Endothelial cell of umbilical vein (primary cell): ENCODE results near the gene PIN1.

Experiments
- EZH2 ChIP-seq: IDR thresholded peaks from 2 replicates; pipeline ENCODE4 v1.6.1; 2012; ENCODE audit warnings: borderline replicate concordance, low read depth, mild to moderate bottlenecking, moderate library complexity, low read length, inconsistent platforms; ENCODE audit not compliant: severe bottlenecking
- FOS ChIP-seq: IDR thresholded peaks from 2 replicates; pipeline ENCODE4 v1.6.1; 2011; ENCODE audit warnings: mild to moderate bottlenecking, low read length, moderate library complexity, borderline replicate concordance; ENCODE audit not compliant: insufficient read depth
- MYC ChIP-seq: IDR thresholded peaks from one replicate; pipeline ENCODE4 v1.6.1; 2011; ENCODE audit warnings: mild to moderate bottlenecking, low read depth, low read length
- POLR2A ChIP-seq: IDR thresholded peaks from 2 replicates; pipeline ENCODE4 v1.6.1; 2012; ENCODE audit warnings: low read depth, mild to moderate bottlenecking, control low read depth, low read length
- POLR2AphosphoS5 ChIP-seq: IDR thresholded peaks from 2 replicates; pipeline ENCODE4 v1.6.1; 2012; ENCODE audit warnings: low read depth, mild to moderate bottlenecking, control low read depth, low read length, moderate library complexity; ENCODE audit not compliant: insufficient read depth
- TF ChIP-seq, protein P1 (sequence below), 2 donors: IDR thresholded peaks; 1 replicate in 1 of 2; 2 replicates in 1 of 2; pipeline ENCODE4 v1.5.1; 2011; ENCODE audit warnings: low read length in 2 of 2, mild to moderate bottlenecking in 2 of 2, moderate library complexity in 2 of 2, control low read depth in 1 of 2, inconsistent platforms in 1 of 2, low read depth in 1 of 2; ENCODE audit not compliant: insufficient read depth in 1 of 2; ENCODE audit errors: extremely low read depth in 1 of 2
- TF ChIP-seq, protein P2 (sequence below): IDR thresholded peaks from 2 replicates; pipeline ENCODE4 v1.6.1; 2011; ENCODE audit not compliant: insufficient read depth, insufficient read length

DNA sequence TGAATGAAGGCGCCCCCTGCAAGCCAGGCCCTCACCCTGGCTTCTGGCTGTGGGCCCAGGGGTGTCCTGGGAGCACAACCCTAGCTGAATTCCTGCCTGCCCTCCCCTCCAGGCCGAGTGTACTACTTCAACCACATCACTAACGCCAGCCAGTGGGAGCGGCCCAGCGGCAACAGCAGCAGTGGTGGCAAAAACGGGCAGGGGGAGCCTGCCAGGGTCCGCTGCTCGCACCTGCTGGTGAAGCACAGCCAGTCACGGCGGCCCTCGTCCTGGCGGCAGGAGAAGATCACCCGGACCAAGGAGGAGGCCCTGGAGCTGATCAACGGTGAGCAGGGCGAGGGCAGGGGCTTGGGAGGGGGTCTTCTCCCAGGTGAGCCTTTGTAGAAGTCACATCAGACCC lies 3.2 kb downstream of the PIN1 start:
- TF ChIP-seq, protein P1, sequence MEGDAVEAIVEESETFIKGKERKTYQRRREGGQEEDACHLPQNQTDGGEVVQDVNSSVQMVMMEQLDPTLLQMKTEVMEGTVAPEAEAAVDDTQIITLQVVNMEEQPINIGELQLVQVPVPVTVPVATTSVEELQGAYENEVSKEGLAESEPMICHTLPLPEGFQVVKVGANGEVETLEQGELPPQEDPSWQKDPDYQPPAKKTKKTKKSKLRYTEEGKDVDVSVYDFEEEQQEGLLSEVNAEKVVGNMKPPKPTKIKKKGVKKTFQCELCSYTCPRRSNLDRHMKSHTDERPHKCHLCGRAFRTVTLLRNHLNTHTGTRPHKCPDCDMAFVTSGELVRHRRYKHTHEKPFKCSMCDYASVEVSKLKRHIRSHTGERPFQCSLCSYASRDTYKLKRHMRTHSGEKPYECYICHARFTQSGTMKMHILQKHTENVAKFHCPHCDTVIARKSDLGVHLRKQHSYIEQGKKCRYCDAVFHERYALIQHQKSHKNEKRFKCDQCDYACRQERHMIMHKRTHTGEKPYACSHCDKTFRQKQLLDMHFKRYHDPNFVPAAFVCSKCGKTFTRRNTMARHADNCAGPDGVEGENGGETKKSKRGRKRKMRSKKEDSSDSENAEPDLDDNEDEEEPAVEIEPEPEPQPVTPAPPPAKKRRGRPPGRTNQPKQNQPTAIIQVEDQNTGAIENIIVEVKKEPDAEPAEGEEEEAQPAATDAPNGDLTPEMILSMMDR (IDR thresholded peaks at IDR 0.05; ENCODE audit: extremely low read depth in 1 of 2, insufficient read depth in 1 of 2, low read depth in 1 of 2, low read length in 2 of 2) = no peak
- TF ChIP-seq, protein P2, sequence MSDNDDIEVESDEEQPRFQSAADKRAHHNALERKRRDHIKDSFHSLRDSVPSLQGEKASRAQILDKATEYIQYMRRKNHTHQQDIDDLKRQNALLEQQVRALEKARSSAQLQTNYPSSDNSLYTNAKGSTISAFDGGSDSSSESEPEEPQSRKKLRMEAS = no peak
- TF ChIP-seq POLR2A (no peak), POLR2AphosphoS5 (no peak), EZH2 (no peak), MYC (no peak), FOS (no peak)
